Hematopoietic multipotent progenitor cell treated with erythropoietin and hydrocortisone succinate and interleukin-3 and kit ligand, for 8 days (in vitro differentiated cells): Measurements from ENCODE around the gene ST3GAL4.
A peak's percentile ranks its signal among the peaks of the same experiment; 100 is the strongest.

Source experiments
- DNase-seq: peaks from one replicate; pipeline ENCODE4 v3.0.0-alpha.2; 2015

Gene ST3GAL4

DNA sequence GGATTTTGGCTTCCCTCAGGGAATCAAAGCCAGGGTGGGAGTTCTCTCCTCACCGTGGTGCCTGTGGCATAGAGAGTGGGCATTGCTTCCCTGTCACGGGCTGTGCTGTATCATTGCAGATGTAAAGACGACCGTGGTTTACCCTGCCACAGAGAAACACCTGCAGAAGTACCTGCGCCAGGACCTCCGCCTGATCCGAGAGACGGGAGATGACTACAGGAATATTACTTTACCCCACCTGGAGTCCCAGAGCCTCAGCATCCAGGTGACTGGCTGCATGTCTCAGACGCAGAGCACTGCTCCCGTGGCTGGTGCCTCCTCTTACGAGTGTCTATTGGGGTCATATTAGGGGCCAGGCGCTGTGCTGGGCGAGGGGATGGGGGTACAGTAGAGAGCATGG, 24.2 kb upstream of the ST3GAL4 start:
- no peak for DNase-seq

DNA sequence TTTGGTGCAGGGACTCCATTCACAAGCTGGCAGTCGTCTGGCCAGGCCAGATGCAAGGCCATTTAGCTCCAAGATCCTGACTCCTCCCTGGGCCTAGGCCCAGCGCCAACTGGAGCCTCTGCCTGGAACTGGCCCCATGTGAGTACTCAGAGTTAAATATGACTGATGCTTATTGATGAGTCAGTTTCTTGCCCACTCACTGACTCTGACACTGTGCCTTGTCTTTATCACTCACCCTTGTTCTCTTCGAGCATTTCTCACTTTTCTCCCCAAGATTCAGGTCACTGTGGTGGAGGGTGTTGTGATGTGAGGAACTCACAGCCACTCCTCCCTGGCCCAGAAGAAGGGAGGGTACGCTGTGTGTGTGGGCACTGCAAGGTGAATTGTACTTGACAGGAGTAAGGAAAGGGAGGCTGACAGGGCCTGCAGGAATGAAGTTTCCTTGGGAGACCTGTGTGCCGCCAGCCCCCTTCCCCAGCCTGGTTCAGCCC, 23.2 kb upstream of the ST3GAL4 start:
- DNase-seq, result no peak

DNA sequence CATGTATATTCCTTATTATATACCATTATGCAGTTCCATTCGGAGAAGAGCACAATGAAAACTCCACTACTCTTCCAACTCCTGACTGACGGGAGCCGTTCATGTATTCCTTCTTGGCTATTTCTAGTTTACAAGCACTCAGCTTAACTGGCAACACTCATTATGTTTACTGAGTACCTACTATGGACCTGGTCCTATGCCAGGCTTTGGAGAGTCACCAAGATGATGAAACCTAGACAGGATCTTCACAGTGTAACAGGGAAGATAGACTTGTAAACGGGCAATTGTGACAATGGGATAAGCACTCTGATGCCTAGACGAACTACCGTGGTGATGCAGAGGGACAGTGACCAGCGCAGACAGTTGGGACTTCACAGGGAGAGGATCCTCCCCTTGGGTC, 22.3 kb upstream of the ST3GAL4 start:
- DNase-seq, result no peak

DNA sequence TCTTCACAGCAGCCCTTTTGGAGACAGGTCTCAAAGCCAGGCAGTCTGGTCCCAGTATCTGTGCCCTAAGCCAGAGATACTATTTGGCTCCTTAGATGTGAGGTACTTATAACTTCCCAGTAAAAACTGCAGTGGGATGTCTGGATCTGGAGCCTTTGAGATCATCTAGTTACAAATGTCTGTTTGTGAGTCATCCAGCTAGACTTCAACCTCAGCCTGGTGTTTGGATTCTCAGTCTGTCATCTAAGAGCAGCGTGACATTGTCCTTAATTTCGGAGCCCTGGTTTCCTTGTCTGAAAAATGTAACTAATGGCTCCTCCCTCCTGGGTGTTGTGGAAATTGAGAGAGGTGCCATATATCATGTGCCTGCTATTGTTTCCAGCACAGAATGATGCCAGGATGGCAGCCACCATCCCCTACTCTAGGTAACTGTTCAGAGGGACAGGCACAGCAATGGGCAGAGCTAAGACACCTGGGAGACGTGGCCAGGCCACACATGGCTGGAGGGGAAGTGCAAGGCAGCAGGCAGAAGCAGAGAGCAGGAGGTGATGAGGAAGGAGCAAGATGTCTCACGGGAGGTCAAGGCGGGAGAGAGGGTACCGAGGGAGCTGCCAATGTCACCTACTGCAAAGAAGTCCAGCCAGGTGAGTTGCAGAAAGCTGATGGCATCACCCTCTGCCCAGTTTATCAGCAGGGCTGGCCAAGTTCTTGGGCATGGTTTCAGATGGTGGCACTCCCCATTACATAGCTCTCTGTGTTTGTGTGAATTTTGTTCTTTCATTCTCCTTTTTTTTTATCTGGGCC, 20.6 kb upstream of the ST3GAL4 start:
- no peak for DNase-seq

DNA sequence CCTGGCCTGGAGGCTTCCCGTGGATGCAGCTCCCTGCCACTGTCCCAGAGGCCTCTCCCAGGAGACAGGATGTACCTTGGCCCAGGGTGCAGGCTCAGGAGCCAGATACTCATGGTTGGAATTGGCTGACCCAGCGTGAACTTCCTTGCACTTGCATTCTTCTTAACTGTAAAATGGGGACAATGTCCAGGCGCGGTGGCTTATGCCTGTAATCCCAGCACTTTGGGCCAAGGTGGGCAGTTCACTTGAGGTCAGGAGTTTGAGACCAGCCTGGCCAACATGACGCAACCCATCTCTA, 20.1 kb upstream of the ST3GAL4 start:
- no peak for DNase-seq

DNA sequence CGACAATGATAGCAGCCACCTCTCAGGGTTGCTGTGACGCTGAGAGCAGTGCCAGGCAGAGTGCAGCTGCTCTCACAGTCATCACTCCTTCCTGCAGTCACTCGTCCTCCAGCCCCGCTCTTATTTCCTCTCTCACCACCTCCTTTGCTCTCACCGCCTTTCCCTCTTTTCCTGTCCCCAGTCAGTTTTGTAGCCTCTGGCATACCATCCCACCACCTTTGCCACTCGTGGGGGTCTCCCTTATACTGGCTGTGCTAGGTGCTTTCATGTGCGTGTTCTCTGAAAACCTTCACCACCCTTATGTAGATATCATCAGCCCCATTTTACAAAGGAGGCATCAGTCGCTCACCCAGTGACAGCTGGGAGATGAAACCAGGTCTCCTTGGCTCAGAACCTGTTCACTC, 19.3 kb upstream of the ST3GAL4 start:
- DNase-seq, result no peak

DNA sequence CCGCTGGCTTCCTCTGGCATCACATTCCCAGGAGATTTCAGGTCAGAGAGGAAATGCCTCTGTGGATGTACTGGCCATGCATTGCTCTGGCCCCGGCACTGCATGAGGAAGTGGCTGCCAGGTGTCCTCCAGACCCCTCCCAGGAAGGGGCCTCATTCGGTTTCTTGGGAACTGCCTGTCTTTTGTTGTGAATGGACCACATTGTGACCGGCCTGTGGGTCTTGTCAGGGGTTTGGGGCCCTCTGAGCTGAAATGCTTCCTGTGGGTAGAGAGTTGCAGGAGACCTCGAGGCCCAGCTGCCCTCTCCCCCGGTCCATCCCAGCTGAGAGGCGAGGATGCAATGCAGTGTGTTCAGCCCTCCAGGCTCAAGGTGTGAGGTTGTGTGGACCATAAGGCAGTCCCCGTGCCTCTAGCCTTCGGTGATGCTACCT, 18.8 kb upstream of the ST3GAL4 start:
- DNase-seq, result no peak

DNA sequence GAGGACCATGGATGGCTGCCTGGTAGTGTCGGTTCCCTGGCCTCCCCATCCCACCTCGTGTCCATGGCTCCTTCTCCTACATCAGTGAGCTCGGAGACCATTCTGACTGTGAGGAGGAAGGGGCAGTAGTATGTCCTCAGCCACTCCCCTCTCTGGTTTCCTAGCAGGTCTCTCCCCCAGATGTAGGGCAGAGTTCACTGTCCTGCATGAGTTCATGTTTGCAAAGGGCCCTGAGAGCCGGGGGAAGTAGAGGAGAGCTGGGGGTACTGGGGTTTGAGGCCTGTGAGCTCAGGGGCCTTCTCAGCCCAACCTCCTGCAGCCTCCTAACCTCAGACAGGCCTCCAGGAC, 18.4 kb upstream of the ST3GAL4 start:
- no peak for DNase-seq

DNA sequence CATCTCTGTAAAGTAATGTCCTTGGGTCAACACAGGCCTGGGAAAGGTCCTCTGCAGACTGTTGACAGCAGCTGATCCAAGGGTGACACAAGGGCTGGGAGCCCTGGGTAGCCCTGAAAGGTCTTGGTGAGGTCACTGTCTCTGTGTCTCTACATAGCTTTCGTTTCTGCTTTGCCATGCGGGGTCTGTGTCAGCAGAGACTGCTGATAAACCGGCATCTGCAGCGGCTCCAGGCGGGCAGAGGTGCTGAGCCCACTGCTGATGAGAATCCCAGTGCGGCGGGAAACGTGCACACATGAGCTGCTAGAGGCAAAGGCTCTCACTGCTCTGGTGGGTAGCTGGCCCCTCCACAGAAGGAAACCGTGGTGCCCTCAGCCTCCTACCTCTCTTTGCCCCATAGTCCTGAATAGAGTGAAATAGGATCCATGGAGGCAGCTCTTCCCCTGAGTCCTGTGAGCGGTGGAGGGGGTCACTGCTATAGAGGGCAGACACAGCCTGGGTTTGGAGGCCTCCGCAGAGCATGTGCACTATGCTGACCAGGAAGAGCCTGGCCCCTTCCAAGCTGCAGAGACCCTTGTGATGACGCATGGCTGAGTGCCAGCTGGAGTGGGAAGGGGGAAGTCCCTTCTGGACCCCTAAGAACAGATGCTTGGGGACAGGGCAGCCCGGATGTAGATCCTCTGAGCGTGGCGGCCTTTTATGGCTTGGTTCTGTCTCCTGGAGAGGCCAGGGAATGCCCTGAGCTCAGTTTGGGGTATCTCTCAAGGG, 17.8 kb upstream of the ST3GAL4 start:
- no peak for DNase-seq

DNA sequence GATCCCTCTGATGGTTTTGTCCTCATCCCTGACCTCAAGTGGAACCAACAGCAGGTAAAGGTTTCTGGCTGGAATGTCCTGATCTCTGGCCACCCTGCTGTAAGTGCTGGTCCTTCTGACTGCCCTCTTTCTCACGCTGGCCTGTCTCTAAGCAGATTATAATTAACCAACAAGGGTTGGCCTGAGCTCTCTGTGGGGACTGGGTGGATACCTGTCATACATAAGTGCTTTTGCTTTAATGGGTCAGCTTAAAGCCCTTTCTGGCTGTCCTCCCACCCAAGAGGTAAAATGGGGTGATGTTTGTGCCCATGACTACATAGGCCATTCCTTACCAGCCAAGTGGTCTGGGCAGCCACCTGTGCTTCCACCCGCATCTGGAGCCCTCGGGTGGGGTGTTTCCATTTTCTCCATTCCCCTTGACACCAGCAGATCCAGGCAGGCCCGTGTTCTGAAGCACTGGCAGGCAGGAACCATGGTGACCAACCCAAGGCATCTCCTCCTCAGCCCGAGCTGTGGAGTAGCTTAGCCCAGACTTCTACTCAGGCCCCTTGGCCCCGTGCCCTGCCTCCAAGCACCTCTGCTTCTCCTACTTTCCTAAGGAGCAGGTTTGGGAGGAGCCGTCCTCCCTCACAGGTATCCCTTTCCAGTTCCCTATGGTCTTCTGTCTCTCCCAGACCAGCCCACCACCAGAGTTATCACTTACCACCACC, 17.0 kb upstream of the ST3GAL4 start:
- no peak for DNase-seq

DNA sequence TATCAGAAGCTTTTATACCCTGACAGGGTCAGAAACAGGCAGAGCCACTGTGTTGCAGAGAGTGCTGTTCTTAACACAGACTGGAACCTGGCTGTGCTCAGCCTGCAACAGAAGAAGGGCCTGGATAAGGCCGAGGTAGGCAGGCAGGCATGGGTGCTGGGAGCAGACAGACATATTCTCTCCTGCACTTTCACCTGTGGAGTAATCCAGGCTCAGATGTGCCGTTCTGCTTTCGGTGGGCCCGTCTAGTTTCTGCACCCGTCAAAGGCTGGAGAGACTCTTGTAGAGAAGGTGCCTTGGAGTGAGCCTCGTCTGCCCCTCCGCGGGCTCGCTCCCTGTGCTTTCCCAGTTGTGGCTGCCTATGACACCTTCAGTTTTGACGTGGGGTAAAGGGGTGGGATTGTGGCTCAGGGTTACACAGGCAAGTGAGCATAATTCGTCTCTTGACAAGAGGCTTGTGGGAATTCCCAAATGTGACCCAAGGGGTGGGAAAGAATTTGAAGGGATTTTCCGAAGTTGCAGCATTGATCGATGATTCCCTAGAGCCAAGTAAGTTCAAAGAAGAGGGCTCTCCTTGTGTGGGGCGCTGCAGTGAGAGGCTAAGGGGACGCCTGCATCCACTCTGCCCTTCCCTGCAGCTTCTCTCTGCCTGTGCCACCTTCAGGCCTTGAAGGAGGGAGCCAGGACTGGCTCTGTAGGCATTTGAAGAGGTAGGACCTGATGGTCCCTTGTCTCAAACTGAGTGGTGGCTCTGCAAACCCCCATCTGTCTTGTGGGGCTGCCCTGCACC, 16.2 kb upstream of the ST3GAL4 start:
- no peak for DNase-seq

DNA sequence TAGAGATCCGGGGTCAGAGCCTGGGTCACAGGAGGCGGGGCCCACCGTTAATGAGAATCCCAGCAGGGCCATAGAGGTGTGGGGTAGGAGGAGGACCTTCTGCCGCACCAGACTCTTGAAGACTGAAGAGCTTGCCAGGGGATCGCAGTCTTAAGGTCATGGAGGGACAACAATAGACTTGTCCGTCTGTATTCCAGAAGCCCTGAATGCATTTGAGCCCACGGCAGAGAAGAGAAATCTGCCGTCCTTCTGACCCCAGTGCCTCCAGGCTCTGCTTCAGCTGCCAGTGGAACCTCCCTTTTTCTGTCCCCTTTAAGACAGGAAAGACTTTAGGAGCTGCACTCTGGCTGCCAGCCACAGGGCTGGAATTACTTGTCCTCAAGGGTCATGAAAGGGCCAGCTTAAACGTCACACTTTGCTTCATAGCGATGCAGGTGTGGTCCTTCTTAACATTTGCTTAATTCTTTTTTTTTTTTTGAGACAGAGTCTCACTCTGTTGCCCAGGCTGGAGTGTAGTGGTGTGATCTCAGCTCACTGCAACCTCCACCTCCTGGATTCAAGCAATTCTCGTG, 15.5 kb upstream of the ST3GAL4 start:
- DNase-seq, result no peak

DNA sequence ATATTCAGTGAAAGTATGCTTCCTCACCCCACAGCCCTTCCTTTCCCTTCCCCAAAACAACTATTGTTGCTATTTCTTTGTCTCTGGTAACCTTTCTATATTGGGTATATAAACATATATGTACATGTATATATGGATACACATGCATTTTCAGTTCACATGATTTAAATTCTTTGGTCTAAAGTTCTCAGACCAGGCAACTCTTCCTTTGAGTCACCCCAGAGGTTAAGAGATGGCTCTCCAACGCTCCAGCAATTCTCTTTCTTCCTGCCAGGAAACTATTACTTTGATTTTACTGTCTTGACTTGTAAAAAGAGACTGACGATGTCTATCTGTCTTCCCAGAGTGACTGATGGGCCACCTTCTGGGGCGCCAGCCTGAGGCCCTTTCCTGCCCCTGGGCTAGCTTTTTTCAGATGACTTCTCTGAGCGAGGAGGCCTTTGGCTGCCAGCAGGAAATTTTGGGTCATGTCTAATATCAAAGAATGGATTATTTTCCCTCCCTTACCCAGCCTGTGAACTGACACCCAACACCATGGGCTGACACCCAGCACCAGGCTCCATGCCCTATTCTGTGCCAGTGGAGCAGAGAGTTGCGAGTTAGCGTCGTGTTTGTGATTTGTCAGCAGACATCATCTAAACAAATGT, 14.4 kb upstream of the ST3GAL4 start:
- no peak for DNase-seq

DNA sequence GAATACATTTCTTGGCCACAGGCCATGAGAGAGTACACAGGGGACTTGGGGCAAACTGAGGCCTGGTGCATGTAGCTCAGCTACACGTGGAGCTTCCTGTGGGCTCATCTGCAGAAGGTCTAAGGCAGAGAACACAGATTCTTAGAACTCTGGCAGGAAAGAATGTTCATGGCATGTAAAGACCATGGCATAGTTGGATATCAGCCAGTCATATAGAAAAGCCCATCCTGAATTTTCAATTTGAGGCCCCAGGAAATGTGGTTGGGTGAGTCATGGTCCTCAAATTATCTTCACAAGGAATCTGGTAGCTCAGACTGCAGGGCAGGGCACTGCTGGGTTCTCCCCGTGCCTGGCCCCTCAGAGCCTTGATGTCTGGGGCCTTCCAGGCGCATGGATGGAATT, 13.7 kb upstream of the ST3GAL4 start:
- peak; percentile 64 for DNase-seq

DNA sequence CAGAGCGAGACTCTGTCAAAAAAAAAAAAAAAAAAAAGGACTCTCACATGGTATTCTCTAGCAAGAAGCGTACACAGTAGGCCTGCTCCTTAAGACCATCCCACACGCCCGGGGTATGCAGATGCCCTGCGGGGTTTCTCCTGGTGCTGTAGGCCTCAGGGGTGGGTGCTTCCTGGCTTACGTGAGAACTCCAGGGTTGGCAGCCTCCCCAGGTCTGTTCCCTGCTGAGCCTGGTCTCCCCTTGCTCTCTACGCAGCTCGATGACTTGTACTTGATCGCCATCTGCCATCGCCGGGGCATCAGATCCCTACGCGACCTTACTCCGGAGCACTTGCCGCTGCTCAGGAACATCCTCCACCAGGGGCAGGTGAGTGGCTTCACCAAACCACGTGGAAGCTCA, 12.4 kb upstream of the ST3GAL4 start:
- DNase-seq, result no peak

DNA sequence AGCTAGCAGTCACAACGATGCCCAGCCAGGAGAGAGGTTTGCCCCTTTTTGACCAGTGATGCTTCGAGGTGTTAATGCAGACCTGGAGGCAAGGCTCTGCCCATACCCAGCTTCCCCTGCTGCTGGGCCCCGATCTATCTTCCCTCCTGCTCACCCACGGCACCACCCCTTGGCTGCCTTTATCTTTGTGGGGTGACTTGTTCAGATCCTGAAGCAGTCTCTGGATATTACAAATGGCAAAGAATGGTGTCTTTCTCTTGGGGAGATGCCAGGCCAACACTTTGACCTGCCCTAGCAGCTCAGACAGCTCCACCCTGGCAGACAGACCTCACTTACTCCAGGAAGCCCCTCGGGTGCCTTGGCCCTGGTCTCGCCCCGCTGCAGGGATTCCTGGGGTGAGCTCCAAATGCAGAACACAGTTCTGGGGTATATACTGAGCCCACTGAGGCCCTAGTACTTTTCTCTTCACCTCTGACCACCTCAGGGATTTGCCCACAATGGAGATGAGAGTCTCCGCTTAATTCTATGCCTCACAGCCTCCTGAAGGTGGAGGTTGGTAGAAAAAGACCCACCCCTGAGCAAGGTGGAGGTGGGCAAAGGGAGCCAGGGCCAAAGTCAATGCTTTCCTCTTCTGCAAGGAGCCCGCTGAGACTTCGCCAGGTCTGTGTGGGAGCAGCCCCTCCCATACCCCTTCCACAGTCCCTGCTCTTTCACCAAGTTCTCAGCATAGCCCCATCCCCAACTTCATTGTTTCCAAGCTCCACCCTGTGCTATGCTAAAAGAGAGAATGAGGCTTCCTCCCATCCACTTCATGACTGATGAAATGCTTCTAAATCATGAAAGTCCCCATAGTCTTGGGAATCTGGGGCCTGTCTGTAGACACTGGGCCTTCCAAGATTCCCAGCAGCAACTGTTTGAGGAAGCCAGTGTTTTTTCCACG, 11.1 kb upstream of the ST3GAL4 start:
- peak; percentile 85 for DNase-seq

DNA sequence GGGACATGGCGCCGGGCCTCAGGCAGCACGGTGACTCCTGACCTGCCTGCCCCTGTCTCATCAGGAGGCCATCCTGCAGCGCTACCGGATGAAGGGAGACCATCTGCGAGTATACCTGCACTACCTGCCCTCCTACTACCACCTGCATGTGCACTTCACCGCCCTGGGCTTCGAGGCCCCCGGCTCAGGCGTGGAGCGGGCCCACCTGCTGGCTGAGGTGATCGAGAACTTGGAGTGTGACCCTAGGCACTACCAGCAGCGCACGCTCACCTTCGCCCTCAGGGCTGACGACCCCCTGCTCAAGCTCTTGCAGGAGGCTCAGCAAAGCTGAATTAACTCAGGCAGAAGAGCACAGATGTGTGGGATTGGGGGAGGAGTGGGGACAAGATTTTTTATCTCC, 10.2 kb upstream of the ST3GAL4 start:
- DNase-seq, result no peak

DNA sequence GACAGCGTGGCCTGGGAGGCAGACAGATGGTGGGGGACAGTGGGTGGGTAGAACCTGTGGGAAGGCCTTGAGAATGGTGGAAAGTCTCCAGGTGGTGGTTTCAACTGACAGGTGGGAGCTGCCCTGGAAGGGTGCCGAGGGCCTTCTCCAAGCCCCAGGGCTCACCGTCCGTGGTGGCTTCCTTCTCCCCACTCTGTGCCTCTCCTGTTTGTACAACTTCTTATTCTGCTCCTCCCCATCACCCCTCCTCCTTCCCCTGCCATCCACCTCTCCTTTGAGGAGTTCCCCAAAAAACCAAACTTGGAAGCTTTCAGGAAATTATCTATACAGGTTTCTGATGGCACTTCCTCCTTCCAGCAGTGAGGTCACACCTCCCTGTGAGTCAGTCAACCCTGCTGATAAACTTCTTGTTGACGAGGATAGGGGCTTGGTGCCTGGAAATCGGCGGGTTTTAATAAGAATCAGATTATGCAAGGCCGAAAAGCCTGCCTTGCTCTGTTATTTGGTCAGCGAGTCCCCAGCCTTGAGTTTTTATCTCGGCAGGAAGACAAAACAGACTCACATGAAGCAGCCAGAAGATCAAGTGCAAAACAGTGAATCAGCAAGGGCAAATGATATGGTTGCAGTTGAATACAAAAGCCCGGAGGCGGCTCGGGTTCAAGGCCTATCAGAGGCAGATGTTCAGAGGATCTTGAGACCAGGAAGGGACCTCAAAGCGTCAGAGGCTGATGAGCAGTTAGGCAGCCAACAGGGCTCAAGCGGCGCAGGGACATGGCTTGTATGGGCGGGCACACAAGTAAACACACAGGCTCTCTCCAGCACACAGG, 9.5 kb upstream of the ST3GAL4 start:
- peak; percentile 98 for DNase-seq

DNA sequence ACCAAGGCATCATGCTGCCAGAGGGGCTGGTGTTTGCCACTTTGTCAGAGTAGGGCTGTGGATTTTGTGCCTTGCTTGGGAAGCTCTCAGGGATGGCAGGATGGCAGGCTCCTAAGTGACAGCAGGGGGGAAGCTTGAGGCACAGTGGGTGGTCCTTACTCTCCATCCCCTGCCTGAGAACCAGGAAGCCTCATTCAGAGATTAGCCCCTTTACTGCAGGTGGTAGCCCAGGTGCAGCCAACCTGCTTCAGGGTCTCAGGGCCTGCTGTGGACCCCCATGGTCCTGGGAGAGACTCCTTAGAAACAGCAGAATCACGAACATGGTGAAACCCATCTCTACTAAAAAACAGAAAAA, 8.9 kb upstream of the ST3GAL4 start:
- DNase-seq, result no peak

DNA sequence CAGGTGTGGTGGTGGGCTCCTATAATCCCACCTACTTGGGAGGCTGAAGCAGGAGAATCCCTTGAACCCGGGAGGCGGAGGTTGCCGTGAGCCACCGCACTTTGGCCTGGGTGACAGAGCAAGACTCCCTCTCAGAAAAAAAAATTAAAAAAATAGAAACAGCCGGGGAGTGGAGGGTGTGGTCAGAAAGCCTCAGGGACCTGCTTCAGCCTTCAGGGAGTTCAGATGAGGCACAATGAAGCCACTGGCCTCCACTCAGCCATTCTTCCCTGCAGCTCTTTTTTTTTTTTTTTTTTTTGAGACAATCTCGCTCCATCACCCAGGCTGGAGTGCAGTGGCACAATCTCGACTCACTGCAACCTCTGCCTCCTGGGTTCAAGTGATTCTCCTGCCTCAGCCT, 8.5 kb upstream of the ST3GAL4 start:
- peak; percentile 52 for DNase-seq
